KOPT-K1 (cell line): ENCODE results near the gene TRIM68.

ENCODE experiments used
- H3K27ac ChIP-seq: fragments of 200-600 bp; sonication (generic); 2 replicates; pipeline ENCODE4 v1.5.1; 2016; ENCODE audit warnings: antibody characterized with exemption, mild to moderate bottlenecking, low read depth, low read length; ENCODE audit not compliant: poor library complexity, severe bottlenecking
- H3K36me3 ChIP-seq: fragments of 200-600 bp; sonication (generic); 2 replicates; pipeline ENCODE4 v1.5.1; 2017; ENCODE audit warnings: antibody characterized with exemption, mild to moderate bottlenecking, low read length, moderate library complexity; ENCODE audit not compliant: insufficient read depth
- H3K9me3 ChIP-seq: fragments of 200-600 bp; sonication (generic); 2 replicates; pipeline ENCODE4 v1.5.1; 2017; ENCODE audit warnings: antibody characterized with exemption, low read length, mild to moderate bottlenecking; ENCODE audit not compliant: insufficient read depth, poor library complexity, severe bottlenecking

TRIM68 gene, protein sequence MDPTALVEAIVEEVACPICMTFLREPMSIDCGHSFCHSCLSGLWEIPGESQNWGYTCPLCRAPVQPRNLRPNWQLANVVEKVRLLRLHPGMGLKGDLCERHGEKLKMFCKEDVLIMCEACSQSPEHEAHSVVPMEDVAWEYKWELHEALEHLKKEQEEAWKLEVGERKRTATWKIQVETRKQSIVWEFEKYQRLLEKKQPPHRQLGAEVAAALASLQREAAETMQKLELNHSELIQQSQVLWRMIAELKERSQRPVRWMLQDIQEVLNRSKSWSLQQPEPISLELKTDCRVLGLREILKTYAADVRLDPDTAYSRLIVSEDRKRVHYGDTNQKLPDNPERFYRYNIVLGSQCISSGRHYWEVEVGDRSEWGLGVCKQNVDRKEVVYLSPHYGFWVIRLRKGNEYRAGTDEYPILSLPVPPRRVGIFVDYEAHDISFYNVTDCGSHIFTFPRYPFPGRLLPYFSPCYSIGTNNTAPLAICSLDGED

DNA sequence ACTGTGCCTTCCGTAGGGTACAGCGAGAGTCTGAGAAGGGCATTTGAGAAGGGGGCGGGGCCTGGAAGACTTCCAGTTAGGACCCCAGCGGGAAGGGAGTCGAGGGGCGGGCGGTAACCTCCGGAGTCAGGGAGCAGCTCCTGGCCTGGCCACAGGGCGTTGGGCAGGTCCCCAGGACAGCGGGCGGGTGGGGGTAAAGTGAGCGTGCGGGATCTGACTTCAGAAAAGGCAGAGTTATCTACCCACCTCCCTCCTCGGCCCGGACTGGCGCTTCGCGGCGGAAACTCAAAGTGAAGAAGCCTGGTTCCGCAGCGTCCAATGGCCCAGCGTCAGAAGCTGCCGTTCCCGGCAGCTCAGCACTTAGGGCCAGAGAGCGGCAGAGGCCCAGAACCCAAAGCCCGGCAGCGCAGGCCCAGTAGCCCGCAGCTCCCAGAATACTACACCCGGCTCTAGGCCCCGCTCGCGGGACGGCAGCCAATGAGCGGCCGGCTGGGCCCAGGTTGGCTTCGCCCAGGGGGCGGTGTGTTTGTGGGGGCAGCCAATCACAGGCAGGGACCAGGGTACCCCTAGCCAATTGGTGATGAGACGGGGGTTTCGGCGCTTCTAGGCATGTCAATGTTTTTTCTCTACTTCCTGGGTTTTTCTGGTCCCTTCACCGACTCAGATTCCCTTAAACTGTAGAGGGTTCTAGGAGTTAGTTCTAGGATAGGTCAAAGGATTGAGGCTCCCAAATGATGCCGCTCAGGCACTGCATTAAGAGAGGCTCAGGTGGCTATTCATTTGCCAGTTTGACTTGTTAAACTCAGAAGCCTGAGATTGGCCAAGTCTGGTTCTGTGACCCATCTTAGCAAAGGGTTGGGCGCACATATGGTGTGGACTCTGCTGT, at the start of gene TRIM68:
Gene TRIM68 (minus strand): TSS at position 451 of the 886 bp plus-strand sequence. CDS start 2,727 bp downstream, outside the sequence.
- Histone ChIP-seq H3K27ac (peak within 1 kb of the TSS; percentile 68), H3K9me3 (no peaks in the 10 kb centered on the region)

GRCh38 chr11:4654635-4655369, 46.8 kb upstream of the TRIM68 start:
- H3K9me3 ChIP-seq, result no peaks in the 10 kb centered on the region
- H3K36me3 ChIP-seq, result no peaks in the 10 kb centered on the region
- H3K27ac ChIP-seq, result no peak overlapping the region

More for the DNA sequence above, at the start of gene TRIM68:
- peaks cover 15% of the 10 kb centered on the region for H3K36me3 ChIP-seq

DNA sequence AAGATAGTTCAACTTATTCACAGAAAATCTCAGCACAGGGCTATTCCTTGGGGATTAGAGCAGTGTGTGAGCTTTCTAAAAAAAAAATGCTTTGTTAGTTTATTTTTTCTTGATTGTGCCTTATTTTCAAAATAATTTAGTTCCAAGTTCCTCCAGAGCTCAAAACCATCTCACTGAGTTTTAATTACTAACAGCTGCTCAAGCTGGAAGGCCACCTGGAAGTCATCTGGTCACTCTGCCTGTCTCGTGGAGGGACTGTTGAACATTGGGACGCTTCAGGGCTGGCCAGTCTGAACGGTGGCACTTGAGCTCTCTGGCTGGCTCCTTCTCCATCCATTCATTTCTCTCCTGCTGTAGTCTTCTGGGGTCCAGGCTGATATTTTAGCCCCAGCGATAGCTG, 39.7 kb upstream of the TRIM68 start:
- Histone ChIP-seq H3K27ac (no peak overlapping the region), H3K36me3 (no peaks in the 10 kb centered on the region), H3K9me3 (no peaks in the 10 kb centered on the region)

DNA sequence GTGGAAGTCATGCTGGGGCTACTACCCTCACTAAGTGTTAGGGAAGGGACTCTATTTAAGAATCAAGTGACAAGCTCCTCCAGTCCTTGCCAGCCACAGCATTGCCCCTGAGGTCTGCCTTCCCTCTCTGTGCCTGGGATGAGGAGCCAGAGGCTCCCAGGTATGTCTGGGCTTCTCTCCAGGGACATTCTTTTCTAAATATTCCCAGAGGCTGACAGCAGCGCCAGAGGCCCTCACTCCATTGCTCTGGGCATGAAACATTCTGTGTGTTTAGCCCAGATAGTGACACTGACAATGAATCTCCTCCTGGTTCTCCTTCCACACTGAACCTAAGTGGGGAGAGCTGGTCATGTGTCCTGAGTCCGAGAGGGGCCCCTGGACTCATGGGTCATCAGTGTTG, 37.9 kb upstream of the TRIM68 start:
- Histone ChIP-seq H3K27ac (no peak overlapping the region), H3K36me3 (no peaks in the 10 kb centered on the region), H3K9me3 (no peaks in the 10 kb centered on the region)

DNA sequence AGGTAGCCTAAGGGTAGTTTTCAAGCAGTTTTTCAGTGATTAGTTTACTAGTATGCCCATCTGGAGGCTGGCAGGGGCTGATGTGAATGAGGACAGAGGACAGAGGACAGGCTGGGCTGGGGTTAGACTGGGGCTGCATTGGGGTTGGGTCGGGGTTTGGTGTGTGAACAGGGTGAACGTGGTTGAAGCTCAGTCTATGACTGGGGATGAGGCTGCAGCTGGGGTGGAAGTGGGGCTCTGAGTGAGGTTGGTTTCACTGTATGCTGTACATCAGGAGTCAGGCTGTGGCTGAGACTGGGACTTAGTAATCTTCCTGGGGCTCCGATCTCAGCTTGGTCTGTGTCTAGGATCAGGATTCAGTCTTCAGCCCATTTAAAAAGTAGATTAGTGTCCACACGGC, 36.2 kb upstream of the TRIM68 start:
- Histone ChIP-seq H3K36me3 (no peaks in the 10 kb centered on the region), H3K9me3 (no peaks in the 10 kb centered on the region), H3K27ac (no peak overlapping the region)

DNA sequence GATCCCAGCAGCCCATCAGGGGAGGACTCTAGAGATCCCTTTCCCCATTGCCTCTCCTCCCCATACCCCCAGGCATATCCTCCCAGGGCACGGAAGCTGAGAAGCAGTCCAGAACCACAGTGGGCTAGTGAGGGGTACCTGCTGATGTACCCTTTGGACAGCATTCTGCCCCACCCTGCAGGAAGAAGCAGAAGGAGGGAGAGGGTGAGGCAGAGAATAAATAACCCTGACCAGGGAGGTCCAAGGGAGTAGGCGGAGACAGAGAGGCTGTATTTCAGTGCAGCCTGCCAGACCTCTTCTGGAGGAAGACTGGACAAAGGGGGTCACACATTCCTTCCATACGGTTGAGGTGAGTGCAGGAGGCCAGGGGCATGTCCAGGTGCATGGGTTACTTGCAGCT, 35.7 kb upstream of the TRIM68 start, which contains the start of gene OR51E1:
Gene OR51E1 (plus strand): TSS at position 301 of the 400 bp plus-strand sequence. CDS start 8,545 bp downstream, outside the sequence.
- H3K9me3 ChIP-seq, result no peaks in the 10 kb centered on the region
- no peak within 1 kb of the TSS for H3K27ac ChIP-seq

GRCh38 chr11:4643076-4643475, 35.0 kb upstream of the TRIM68 start:
- no peaks in the 10 kb centered on the region for H3K9me3 ChIP-seq
- no peaks in the 10 kb centered on the region for H3K36me3 ChIP-seq
- H3K27ac ChIP-seq, result no peak overlapping the region

More for the DNA sequence above, 35.7 kb upstream of the TRIM68 start, which contains the start of gene OR51E1:
- no peaks in the 10 kb centered on the region for H3K36me3 ChIP-seq

- Histone ChIP-seq H3K36me3 (no peaks in the 10 kb centered on the region), H3K9me3 (no peaks in the 10 kb centered on the region), H3K27ac (no peak overlapping the region)
These were observed 34.0 kb upstream of the TRIM68 start for GRCh38 chr11:4642043-4642442.

DNA sequence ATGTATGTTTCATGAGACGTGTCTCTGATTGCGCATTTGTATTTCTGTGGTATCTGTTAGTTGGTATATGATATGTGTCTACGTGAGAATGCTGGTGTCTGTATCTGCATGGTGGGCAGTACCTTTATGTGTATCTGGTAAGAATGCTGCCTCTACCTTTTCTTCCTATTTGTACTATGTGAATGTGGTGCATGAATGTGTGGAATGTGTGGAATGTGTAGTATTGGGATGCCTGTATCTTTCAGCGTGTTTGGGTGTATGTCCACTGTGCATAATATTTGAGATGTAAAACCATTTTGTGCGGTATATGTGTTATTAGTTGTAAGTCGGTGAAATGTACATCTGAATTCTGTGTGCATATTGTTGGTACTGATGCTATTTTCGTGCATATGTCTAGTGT, 33.5 kb upstream of the TRIM68 start:
- H3K9me3 ChIP-seq, result no peaks in the 10 kb centered on the region
- no peaks in the 10 kb centered on the region for H3K36me3 ChIP-seq
- no peak overlapping the region for H3K27ac ChIP-seq

DNA sequence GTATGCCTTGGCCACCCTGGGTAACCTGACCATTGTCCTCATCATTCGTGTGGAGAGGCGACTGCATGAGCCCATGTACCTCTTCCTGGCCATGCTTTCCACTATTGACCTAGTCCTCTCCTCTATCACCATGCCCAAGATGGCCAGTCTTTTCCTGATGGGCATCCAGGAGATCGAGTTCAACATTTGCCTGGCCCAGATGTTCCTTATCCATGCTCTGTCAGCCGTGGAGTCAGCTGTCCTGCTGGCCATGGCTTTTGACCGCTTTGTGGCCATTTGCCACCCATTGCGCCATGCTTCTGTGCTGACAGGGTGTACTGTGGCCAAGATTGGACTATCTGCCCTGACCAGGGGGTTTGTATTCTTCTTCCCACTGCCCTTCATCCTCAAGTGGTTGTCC, 31.9 kb upstream of the TRIM68 start:
- Histone ChIP-seq H3K9me3 (no peaks in the 10 kb centered on the region), H3K27ac (no peak overlapping the region), H3K36me3 (no peaks in the 10 kb centered on the region)

GRCh38 chr11:4637662-4638047, 29.6 kb upstream of the TRIM68 start:
- H3K9me3 ChIP-seq, result no peaks in the 10 kb centered on the region
- H3K27ac ChIP-seq, result no peak overlapping the region
- H3K36me3 ChIP-seq, result no peaks in the 10 kb centered on the region

DNA sequence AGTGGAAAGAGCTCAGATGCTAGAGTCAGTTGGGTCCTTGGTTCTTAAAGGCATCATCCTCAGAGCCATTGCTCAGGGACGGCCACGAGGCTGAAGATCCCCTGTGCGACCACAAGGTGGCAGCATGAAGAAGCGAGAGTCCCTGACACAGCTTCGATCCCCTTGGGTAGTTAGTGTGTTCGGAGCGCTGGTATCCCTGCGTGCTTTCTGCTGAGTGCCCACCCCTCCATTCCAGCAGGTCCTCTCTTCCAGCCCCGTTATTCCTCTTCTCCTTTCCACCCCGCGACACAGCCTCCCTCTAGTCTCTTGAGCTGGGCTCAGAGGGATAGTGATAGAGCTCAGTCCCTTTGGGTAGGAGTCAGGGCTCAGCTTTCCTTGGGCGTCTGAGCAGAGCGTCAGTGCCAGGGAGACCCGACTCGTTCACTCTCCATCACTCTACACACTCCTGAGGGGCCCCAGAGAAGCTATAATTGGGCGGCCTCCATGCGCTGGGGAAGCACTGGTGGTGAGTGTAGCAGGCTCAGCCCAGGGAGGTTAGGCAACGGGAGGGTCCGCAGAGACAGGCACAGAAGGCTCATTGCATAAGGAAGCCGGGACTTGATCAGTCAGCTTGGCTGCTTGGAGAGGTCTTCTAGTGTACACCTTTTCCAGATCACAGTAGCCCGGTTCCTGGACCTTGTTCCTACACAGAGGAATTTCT, 29.1 kb upstream of the TRIM68 start, which contains the start of gene OR51D1:
Gene OR51D1 (plus strand): TSS at position 516 of the 700 bp plus-strand sequence. CDS start 2,314 bp downstream, outside the sequence.
- H3K9me3 ChIP-seq, result no peaks in the 10 kb centered on the region
- H3K36me3 ChIP-seq, result no peaks in the 10 kb centered on the region
- no peak within 1 kb of the TSS for H3K27ac ChIP-seq

DNA sequence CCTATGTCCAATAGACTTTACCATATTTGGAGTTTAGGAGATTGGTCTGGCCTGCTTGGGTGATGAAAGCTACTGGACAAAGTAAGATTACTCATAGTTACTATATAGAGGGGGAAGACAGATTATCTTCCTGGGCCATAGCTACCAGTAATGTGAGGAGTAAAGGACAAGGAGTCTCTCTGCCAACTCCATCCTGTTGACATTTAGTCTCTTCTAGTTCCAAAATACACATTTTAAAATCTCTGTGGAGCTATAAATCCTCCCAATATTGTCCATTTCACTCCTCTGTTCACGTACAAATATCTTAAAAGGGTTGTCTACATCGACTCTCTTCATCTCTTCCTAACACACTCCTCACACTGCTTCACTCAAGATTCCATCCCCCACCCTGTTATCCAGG, 28.1 kb upstream of the TRIM68 start:
- Histone ChIP-seq H3K9me3 (no peaks in the 10 kb centered on the region), H3K27ac (no peak overlapping the region), H3K36me3 (no peaks in the 10 kb centered on the region)
